Inferior parietal cortex (tissue), 1 donor: ENCODE data around the gene PEX5L.
A peak's percentile ranks its signal among the peaks of the same experiment; 100 is the strongest.
"Not testable (repeated sequence)": the region's sequence is repeated elsewhere in the genome, so short reads cannot be mapped to it uniquely, and the experiment has no call there.

Experiments used
- DNase-seq: peaks from one replicate; pipeline ENCODE4 v3.0.0-alpha.2; 2016; ENCODE audit errors: extremely low spot score

Gene PEX5L

GRCh38 chr3:180008318-180008717, 28.4 kb downstream of the PEX5L start:
- DNase-seq: not testable (repeated sequence)

GRCh38 chr3:180004542-180004941, 32.2 kb downstream of the PEX5L start:
- no peak for DNase-seq

DNA sequence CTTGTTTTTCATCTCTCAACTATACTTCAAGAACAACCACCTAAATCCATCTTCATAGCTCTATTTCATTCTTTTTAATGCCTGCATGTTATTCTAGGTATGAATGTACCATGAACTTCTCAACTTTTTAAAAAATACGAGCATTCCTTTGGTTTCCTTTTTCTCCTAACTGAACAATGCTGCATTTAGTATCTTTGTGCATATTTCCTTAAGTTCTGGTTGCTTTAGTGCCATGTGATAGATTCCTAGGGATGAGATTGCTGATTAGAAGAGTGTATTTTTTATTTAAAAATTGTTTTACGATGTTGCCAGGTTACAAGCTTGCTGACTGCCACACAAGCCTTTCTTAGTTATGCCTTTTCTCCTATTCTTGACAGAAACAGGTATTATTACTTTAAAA, 34.7 kb downstream of the PEX5L start:
- DNase-seq: no peak

DNA sequence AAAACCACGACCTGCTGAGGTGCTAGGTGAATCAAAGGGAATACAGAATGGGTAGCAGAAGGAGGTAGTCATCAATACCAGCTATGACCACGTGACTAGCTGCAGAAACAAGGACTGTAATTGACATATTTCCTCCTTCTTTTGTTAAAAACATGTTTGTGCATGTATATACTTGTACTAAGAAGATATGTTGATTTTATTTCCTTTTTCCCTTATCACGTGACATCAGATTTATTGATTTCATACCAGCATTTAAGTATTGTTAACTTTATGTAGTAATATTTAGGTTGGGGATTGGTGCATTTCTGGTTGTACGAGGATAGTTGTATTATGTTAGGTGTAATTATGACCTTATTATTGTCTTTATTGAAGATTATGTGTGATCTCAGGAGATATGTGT, 36.2 kb downstream of the PEX5L start:
- no peak for DNase-seq

DNA sequence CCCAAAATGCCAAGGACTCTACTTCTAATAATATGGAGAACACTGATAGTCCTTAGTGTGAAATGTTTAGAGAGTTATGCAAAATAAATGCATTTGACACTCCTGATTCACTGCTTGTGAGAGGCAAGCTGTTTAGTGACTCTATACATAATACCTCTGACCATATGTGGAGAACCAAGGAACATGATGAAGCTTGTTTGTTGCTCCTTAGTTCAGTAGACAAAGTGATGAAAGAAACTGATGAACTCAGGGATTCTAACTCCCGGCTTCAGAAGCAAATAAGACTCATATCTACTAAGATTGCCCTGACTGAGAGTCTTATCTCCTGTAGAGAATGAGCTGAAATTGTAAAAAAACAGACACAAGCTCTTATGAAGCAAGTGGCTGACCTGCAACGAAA, 41.3 kb downstream of the PEX5L start:
- DNase-seq: no peak

- no peak for DNase-seq
Measured at GRCh38 chr3:179991883-179992282, 44.9 kb downstream of the PEX5L start.

- DNase-seq: no peak
Measured at GRCh38 chr3:179991104-179991503, 45.6 kb downstream of the PEX5L start.

- DNase-seq: peak; percentile 80
Measured at GRCh38 chr3:179981646-179982045, 55.1 kb downstream of the PEX5L start.

DNA sequence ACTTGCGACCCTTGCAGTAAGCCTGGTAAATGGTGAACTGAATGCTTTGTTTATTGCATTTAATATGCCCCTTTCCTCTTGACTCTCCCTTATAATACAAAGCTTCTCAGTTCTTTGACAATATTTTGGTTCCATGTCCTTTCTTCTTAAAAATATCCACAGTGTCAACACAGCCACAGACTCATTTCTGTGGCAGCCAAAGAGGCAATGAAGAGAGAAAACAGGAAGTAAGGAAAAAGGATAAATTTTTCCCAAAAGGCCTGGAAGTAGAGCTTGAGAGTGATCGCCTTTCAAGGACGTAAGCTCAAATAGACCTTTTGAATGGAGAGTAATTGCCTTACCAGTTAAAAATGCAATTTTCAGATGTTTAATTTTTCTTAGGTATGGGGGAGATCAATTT, 59.4 kb downstream of the PEX5L start:
- DNase-seq: peak; percentile 48

- no peak for DNase-seq
Measured at GRCh38 chr3:179973931-179974361, 62.8 kb downstream of the PEX5L start.

DNA sequence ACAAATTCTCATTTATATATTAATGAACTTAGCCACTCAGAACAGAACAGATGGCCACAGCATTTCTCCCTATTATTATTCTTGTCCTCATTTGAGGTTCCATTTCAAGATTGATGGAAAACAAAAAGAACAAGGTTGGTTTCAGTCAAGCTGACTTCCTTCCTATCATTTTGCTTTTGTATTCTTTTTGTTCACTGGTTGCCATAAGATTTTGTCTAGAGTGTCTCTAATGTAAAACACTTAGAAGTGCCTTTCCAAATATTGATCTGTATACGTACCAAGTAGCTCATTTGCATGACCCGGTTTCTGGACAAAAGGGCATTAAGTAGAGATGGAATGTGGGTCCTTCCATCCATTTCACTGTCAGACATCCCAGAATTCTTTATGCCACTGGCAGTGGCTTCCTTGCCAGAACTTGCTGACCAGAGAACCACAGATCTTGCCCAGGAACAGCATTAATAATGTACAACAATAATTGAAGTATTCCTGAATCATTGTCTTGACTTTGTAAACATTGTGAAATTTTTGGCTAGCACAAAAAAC, 63.8 kb downstream of the PEX5L start:
- no peak for DNase-seq

- no peak for DNase-seq
Measured at GRCh38 chr3:179971280-179971679, 65.5 kb downstream of the PEX5L start.

DNA sequence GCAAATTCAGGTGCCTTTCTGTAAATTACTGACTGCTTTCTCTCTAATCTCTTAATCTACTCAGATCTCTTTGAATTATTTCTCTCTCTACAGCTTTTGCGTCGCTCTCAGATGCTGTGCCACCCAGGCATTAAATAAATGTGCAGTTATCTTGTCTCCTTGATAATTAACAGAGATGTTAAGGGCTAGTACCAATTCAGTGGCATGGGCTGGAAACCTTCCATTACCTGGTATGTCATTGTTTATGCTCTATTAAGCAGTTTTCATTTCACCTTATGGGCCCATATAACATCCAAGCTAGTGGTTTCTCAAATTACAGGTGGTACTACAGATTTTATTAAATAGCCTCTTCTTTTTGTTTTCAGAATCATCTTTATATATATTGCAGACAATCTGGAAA, 66.0 kb downstream of the PEX5L start:
- no peak for DNase-seq

DNA sequence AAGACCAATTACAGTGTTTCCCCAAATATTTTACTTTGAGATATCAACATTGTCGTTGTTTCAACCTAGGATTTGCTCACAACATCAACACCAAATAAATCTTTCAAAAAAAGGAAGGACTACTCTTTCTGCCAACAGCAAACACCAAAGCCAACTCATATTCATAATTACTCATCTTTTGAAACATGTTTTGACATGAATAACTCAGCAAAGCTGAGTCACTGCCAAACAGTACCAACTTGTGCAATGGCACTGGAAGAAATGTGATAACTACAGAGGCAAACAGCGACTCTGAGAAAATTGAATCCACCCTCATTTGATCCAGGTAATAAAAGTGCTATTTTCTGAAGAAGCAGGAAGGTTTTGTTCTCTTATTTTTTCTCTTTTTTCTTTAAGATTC, 67.2 kb downstream of the PEX5L start:
- DNase-seq: no peak

GRCh38 chr3:179967622-179968021, 69.1 kb downstream of the PEX5L start:
- no peak for DNase-seq

GRCh38 chr3:179964890-179965289, 71.8 kb downstream of the PEX5L start:
- no peak for DNase-seq

DNA sequence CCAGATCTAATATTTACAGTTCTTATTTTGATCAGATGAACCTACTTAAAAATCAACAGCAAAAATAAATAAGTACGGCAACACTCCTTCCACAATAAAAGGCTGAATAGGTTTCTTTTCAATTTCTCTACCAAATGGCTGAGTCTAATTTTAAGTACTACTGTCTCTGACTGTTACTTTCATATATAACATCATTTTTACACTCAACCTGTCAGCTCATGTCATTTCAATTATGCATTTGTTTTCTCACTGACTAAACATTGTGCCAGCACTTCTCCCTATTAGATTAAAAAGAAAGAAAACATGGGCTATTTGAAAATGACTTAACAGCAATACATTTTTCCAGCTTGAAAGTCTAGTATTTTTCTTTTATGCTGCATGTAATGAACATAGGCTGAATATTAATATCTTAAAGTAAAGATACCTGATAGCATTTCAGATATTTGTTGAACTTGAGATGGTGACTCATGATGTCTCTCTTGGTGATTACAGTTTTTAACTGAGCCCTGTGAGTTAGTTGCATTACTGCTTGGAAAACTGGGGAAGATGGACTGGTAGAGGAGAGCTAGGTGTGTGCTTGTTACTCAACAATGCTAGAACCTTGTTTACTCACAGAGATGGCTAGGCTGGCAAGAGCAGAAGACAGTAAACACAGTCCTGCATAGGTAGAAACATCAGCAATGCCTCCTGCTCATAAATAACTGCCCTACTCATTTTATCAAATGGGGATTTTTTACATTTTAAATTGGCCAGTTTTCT, 73.9 kb downstream of the PEX5L start:
- no peak for DNase-seq

GRCh38 chr3:179961703-179962078, 75.0 kb downstream of the PEX5L start:
- no peak for DNase-seq

DNA sequence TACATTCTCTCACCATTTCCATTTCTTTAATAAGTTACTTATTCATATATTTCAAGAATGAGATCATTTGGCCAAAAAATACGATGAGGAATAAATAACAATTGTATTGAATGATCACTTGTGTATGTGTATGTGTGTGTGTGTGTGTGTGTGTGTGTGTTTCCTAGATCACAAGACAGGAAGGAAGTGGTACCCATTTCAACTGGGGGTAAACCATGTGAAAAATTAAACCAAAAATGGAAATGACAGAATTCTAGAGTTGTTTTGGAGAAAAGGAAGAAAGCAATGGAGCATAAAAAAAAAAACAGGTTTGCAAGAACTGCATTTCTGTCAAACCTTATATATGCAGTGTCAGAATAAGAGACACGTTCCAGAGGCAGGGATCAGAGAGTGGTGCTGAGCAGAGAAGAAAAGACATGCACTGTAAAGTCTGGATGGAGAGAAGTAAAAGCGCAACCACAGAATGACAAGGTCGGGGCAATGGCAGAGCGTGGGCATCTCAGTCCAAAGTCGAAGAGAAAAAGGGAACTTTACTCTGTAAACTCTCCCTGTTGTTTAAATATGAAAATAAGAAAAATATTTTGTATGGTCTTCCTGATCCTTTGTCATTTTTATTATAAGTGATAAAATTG, 75.5 kb downstream of the PEX5L start:
- no peak for DNase-seq

DNA sequence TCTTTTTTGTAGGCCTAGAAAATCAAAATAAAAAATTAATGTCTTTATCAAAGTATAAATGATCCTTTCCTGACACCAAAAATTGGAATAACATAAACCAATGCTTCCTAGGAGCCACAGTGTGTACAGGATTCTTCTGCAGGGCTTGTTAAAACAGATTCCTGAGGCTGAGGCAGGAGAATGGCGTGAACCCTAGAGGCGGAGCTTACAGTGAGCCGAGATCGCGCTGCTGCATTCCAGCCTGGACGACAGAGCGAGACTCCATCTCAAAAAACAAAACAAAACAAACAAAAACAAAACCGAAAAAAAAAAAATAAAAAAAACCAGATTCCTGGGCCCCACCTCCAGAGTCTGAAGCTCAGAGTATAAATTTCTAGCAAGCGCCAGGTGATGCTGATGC, 78.0 kb downstream of the PEX5L start:
- DNase-seq: no peak

DNA sequence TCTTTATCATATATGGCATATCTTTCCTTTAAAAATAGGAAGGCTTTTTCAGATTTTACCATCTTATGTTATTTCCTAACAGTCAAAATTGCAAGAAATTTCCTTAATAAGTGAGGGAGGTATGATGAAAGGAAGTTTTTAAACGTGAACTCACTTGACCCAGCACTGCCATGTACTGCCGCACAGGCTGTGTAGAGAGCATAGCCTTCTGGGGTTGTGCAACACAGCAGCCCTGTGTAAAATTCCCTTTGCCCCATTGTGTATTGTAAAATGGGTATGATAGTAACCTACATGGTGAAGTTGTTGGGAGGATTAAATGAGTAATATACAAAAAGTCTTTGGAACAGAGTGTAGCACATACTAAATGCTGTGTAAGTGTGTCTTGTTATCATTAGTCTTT, 78.6 kb downstream of the PEX5L start:
- no peak for DNase-seq

GRCh38 chr3:179957264-179957845, 79.4 kb downstream of the PEX5L start:
- DNase-seq: no peak

- DNase-seq: no peak
Measured at GRCh38 chr3:179956416-179956830, 80.3 kb downstream of the PEX5L start.
